GM23338 (cell line): ENCODE data around the gene ZNF22. TPM values are rescaled to one million over a fixed set of nuclear protein-coding genes. Genes with fewer than 3 reads are reported as not detected.

ENCODE experiments used
- ATAC-seq: fragments of 200-7000 bp; cut with Tn5 transposase; 3 replicates; pipeline ENCODE4 v1.9.1; 2020
- DNase-seq: peaks from one replicate; pipeline ENCODE4 v3.0.0-alpha.2; 2015; ENCODE audit warnings: low spot score
- H2AFZ ChIP-seq: fragments of 200-600 bp; sonication (generic); 2 replicates; pipeline ENCODE4 v1.8.0; 2016; ENCODE audit warnings: antibody characterized with exemption, mild to moderate bottlenecking, moderate library complexity
- H3F3A ChIP-seq: fragments of 200-600 bp; sonication (generic); replicated peaks from 2 replicates; pipeline ENCODE4 v1.8.0; 2017; ENCODE audit warnings: antibody characterized with exemption, mixed run types, low read depth
- H3K27ac ChIP-seq: fragments of 200-600 bp; sonication (generic); 2 replicates; pipeline ENCODE4 v1.6.1; 2016; ENCODE audit warnings: low read depth
- H3K27me3 ChIP-seq: fragments of 200-600 bp; sonication (generic); 2 replicates; pipeline ENCODE4 v1.8.0; 2016; ENCODE audit warnings: mild to moderate bottlenecking, mixed run types, moderate library complexity; ENCODE audit not compliant: insufficient read depth
- H3K36me3 ChIP-seq: fragments of 200-600 bp; sonication (generic); 2 replicates; pipeline ENCODE4 v1.8.0; 2016; ENCODE audit warnings: mild to moderate bottlenecking; ENCODE audit not compliant: insufficient read depth
- H3K4me1 ChIP-seq: fragments of 200-600 bp; sonication (generic); 2 replicates; pipeline ENCODE4 v1.8.0; 2016; ENCODE audit warnings: mild to moderate bottlenecking, moderate library complexity; ENCODE audit not compliant: insufficient read depth
- H3K4me2 ChIP-seq: fragments of 200-600 bp; sonication (generic); 2 replicates; pipeline ENCODE4 v1.7.1; 2017; ENCODE audit warnings: mixed run types
- H3K4me3 ChIP-seq: fragments of 200-600 bp; sonication (generic); 2 replicates; pipeline ENCODE4 v1.6.1; 2016; ENCODE audit warnings: mixed run types
- H3K79me2 ChIP-seq: fragments of 200-600 bp; sonication (generic); replicated peaks from 2 replicates; pipeline ENCODE4 v1.8.0; 2017; ENCODE audit warnings: mild to moderate bottlenecking; ENCODE audit not compliant: insufficient read depth
- H3K9me2 ChIP-seq: fragments of 200-600 bp; sonication (generic); 2 replicates; pipeline ENCODE4 v1.8.0; 2017; ENCODE audit not compliant: insufficient read depth
- H4K20me1 ChIP-seq: fragments of 200-600 bp; sonication (generic); replicated peaks from 2 replicates; pipeline ENCODE4 v1.8.0; 2017; ENCODE audit warnings: mild to moderate bottlenecking; ENCODE audit not compliant: insufficient read depth
- H3K27ac Mint-ChIP-seq: 2 replicates; pipeline ENCODE4 v1.8.0; 2020; ENCODE audit warnings: inconsistent platforms, mild to moderate bottlenecking, moderate library complexity, mixed read lengths
- H3K27me3 Mint-ChIP-seq: 3 replicates; pipeline ENCODE4 v1.8.0; 2022; ENCODE audit warnings: low read depth, mild to moderate bottlenecking, moderate library complexity, mixed read lengths, inconsistent platforms; ENCODE audit not compliant: insufficient read depth, poor library complexity
- H3K36me3 Mint-ChIP-seq: 3 replicates; pipeline ENCODE4 v1.8.0; 2021; ENCODE audit warnings: low read depth, mild to moderate bottlenecking, inconsistent platforms, moderate library complexity, mixed read lengths
- H3K4me1 Mint-ChIP-seq: 3 replicates; pipeline ENCODE4 v1.8.0; 2020; ENCODE audit warnings: mild to moderate bottlenecking, inconsistent platforms, mixed read lengths
- H3K4me3 Mint-ChIP-seq: 3 replicates; pipeline ENCODE4 v1.8.0; 2021; ENCODE audit warnings: moderate library complexity, mild to moderate bottlenecking, inconsistent platforms, mixed read lengths
- H3K9me3 Mint-ChIP-seq: 3 replicates; pipeline ENCODE4 v1.8.0; 2020; ENCODE audit warnings: moderate library complexity, mild to moderate bottlenecking, inconsistent platforms, mixed read lengths
- CREB1 ChIP-seq: fragments of 250-450 bp; sonication (Bioruptor Pico); IDR thresholded peaks from 2 replicates; pipeline ENCODE4 v1.5.0; 2020; ENCODE audit warnings: low read depth, mild to moderate bottlenecking, moderate library complexity
- CTCF ChIP-seq, 2 experiments: fragments of 200-600 bp in 1 of 2; sonication (generic) in 1 of 2; conservative IDR thresholded peaks; 2 replicates each; pipeline versions ENCODE4 v1.5.1 to v1.6.1; 2016 to 2017; ENCODE audit warnings: antibody characterized with exemption in 2 of 2, low read depth in 2 of 2, mild to moderate bottlenecking in 2 of 2, moderate library complexity in 1 of 2
- ETS1 ChIP-seq: IDR thresholded peaks from 2 replicates; pipeline ENCODE4 v1.6.1; 2016; ENCODE audit warnings: antibody characterized with exemption
- EZH2 ChIP-seq: fragments of 200-600 bp; sonication (generic); IDR thresholded peaks from one replicate; pipeline ENCODE4 v1.8.0; 2017; ENCODE audit warnings: antibody characterized with exemption, mild to moderate bottlenecking, low read depth; ENCODE audit not compliant: unreplicated experiment
- EZH2phosphoT487 ChIP-seq: fragments of 200-600 bp; sonication (generic); IDR thresholded peaks from one replicate; pipeline ENCODE4 v1.8.1; 2018; ENCODE audit warnings: antibody characterized with exemption; ENCODE audit not compliant: unreplicated experiment
- JUNB ChIP-seq: IDR thresholded peaks from one replicate; pipeline ENCODE4 v1.6.1; 2016; ENCODE audit warnings: antibody characterized with exemption; ENCODE audit not compliant: unreplicated experiment
- NANOG ChIP-seq: IDR thresholded peaks from 2 replicates; pipeline ENCODE4 v1.6.1; 2016; ENCODE audit warnings: antibody characterized with exemption, borderline replicate concordance
- POLR2AphosphoS5 ChIP-seq: IDR thresholded peaks from 2 replicates; pipeline ENCODE4 v1.6.1; 2016; ENCODE audit warnings: antibody characterized with exemption, low read depth
- REST ChIP-seq: IDR thresholded peaks from one replicate; pipeline ENCODE4 v1.6.1; 2018; ENCODE audit warnings: antibody characterized with exemption; ENCODE audit not compliant: unreplicated experiment
- STAT1 ChIP-seq: IDR thresholded peaks from one replicate; pipeline ENCODE4 v1.6.1; 2016; ENCODE audit warnings: antibody characterized with exemption; ENCODE audit not compliant: unreplicated experiment
- ZNF331 ChIP-seq: fragments of 250-450 bp; sonication (Bioruptor Pico); IDR thresholded peaks from 2 replicates; pipeline ENCODE4 v1.5.0; 2020; ENCODE audit warnings: low read depth, mild to moderate bottlenecking, moderate library complexity
- ZNF462 ChIP-seq: fragments of 250-450 bp; sonication (Bioruptor Pico); IDR thresholded peaks from 2 replicates; pipeline ENCODE4 v1.5.0; 2020; ENCODE audit warnings: mild to moderate bottlenecking, moderate library complexity
- polyA plus RNA-seq: library from polyadenylated mRNA; unstranded; fragments of >200 nt; fragmentation: Nextera tagmentation; extraction: Ambion mirVana; gene quantifications from 2 replicates; pipeline ENCODE4 v1.2.1, GENCODE V29; 2016
- total RNA-seq: library from RNA; depleted of rRNA; stranded (reverse); fragments of >200 nt; shearing (Covaris generic); gene quantifications from 2 replicates; pipeline ENCODE4 v1.2.3, GENCODE V29; 2014

The ZNF22 gene
- total and polyA plus RNA-seq, 2 experiments from 2014 or later, result 40.5 to 81.8 TPM

- TF ChIP-seq JUNB (no peak), EZH2phosphoT487 (no peak)
Observed at GRCh38 chr10:44997105-44997748, 3.5 kb upstream of the ZNF22 start (continued).

GRCh38 chr10:44998146-44998631, 2.5 kb upstream of the ZNF22 start:
- H3F3A ChIP-seq, result no peaks in the 10 kb centered on the region
- DNase-seq (no peak), ATAC-seq (no peak)
- 0 out of 2 replicates have a peak overlapping the region, but pooled peaks have one; percentile 8 for H3K4me2 ChIP-seq
- no peak overlapping the region for H3K27ac ChIP-seq
- H3K9me3 Mint-ChIP-seq, result peaks cover 10% of the 10 kb centered on the region; the same call in 2 of the 3 replicates
- peaks cover 10% of the 10 kb centered on the region for H3K27me3 Mint-ChIP-seq
- no peaks in the 10 kb centered on the region for H3K36me3 ChIP-seq
- H3K4me1 ChIP-seq, result peaks cover 17% of the 10 kb centered on the region
- peaks cover 21% of the 10 kb centered on the region for H3K79me2 ChIP-seq
- H3K4me3 Mint-ChIP-seq, result no peak overlapping the region
- H3K4me3 ChIP-seq, result no peak overlapping the region
- no peaks in the 10 kb centered on the region for H4K20me1 ChIP-seq
- no peaks in the 10 kb centered on the region for H3K9me2 ChIP-seq
- no peaks in the 10 kb centered on the region for H3K27me3 ChIP-seq
- peaks cover 44% of the 10 kb centered on the region for H3K4me1 Mint-ChIP-seq
- H3K27ac Mint-ChIP-seq, result no peak overlapping the region
- peaks cover 13% of the 10 kb centered on the region for H3K36me3 Mint-ChIP-seq
- H2AFZ ChIP-seq, result no peak overlapping the region
- TF ChIP-seq EZH2, result no peak
- no peak for TF ChIP-seq STAT1
- no peak for TF ChIP-seq REST
- TF ChIP-seq CTCF (conservative IDR thresholded peaks at IDR 0.05; ENCODE audit: low read depth in 2 of 2), result no peak
- TF ChIP-seq ETS1, result no peak
- TF ChIP-seq ZNF462 (CRISPR knock-in tag), result no peak
- TF ChIP-seq JUNB, result no peak
- no peak for TF ChIP-seq CREB1 (CRISPR knock-in tag)
- no peak for TF ChIP-seq POLR2AphosphoS5
- TF ChIP-seq NANOG, result no peak
- no peak for TF ChIP-seq ZNF331 (CRISPR knock-in tag)
- no peak for TF ChIP-seq EZH2phosphoT487
